Astrocyte of the spinal cord (primary cell): ENCODE results near the gene TAC4.

ENCODE experiments used
- DNase-seq: peaks from one replicate; pipeline ENCODE4 v3.0.0; 2011; ENCODE audit warnings: low read depth, low spot score
- H3K4me3 ChIP-seq: 2 replicates; pipeline ENCODE4 v1.5.1; 2011; ENCODE audit warnings: low read depth, mild to moderate bottlenecking, low read length, moderate library complexity
- in situ Hi-C: cut with HindIII; loops from 2 replicates; pipeline ENCODE4 v1.10.0; 2017; ENCODE audit warnings: low sequenced_read_pairs
- TF ChIP-seq, protein P1 (sequence below): IDR thresholded peaks from 2 replicates; pipeline ENCODE4 v1.5.1; 2012; ENCODE audit warnings: low read depth, mild to moderate bottlenecking, low read length, inconsistent platforms

TAC4 gene

GRCh38 chr17:49839455-49839854 lies 8.4 kb downstream of the TAC4 start:
- no peak overlapping the region for H3K4me3 ChIP-seq
- DNase-seq: no peak
- in situ Hi-C loops: no loop called here
- TF ChIP-seq, protein P1, sequence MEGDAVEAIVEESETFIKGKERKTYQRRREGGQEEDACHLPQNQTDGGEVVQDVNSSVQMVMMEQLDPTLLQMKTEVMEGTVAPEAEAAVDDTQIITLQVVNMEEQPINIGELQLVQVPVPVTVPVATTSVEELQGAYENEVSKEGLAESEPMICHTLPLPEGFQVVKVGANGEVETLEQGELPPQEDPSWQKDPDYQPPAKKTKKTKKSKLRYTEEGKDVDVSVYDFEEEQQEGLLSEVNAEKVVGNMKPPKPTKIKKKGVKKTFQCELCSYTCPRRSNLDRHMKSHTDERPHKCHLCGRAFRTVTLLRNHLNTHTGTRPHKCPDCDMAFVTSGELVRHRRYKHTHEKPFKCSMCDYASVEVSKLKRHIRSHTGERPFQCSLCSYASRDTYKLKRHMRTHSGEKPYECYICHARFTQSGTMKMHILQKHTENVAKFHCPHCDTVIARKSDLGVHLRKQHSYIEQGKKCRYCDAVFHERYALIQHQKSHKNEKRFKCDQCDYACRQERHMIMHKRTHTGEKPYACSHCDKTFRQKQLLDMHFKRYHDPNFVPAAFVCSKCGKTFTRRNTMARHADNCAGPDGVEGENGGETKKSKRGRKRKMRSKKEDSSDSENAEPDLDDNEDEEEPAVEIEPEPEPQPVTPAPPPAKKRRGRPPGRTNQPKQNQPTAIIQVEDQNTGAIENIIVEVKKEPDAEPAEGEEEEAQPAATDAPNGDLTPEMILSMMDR: no peak

DNA sequence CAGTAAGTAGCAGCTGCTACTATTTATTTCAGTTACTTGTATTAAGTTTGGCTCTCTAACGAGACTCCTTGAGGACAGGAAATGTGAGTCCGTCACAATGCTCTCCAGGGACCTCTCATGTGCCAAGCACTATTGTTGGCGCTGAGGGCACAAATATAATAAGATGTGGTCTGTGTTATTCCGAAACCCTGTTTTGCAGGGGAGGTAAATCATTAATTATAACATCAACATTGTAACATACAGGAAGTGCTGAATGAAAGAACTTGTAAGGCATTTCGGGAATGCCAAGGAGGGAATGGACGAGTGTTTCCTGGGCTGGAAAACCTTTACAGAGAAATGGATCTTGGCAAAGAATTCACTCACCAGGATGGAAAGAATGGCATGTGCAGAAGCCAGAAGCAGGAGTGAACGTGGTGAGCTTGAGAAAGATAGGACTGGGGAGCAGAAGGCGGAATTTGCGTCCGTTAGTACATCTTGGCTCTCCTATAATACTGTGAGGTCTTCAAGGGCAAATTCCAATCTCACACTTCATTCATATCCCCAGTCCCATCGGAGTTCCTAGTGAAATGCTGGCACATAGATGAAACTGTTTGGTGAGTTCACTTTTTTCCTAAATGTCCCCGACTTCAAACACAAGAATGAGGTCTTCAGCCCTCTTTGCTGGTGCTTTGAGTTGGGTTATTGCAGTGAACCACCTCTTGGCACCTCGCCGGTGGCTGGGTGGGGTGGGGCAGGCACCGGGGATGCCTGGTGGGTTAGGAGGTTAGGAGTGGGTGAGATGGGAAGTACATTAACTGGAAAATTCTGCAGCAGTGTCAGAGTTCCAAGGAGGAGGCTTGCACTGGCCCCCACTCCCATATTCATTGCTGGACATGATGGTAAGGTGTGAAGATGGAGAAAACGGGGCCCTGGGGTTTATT lies 11.5 kb downstream of the TAC4 start:
- in situ Hi-C loops: no loop called here
- peak; percentile 56 for DNase-seq
- TF ChIP-seq, protein P1: no peak
- H3K4me3 ChIP-seq: no peak overlapping the region

- in situ Hi-C loops: no loop called here
- TF ChIP-seq, protein P1: no peak
- no peak for DNase-seq
- H3K4me3 ChIP-seq: no peak overlapping the region
Measured at GRCh38 chr17:49835472-49835871, 12.4 kb downstream of the TAC4 start.

- TF ChIP-seq, protein P1: no peak
- peak; percentile 19 for DNase-seq
- no peak overlapping the region for H3K4me3 ChIP-seq
- in situ Hi-C loops: no loop called here
Measured at GRCh38 chr17:49834118-49834743, 13.6 kb downstream of the TAC4 start.

DNA sequence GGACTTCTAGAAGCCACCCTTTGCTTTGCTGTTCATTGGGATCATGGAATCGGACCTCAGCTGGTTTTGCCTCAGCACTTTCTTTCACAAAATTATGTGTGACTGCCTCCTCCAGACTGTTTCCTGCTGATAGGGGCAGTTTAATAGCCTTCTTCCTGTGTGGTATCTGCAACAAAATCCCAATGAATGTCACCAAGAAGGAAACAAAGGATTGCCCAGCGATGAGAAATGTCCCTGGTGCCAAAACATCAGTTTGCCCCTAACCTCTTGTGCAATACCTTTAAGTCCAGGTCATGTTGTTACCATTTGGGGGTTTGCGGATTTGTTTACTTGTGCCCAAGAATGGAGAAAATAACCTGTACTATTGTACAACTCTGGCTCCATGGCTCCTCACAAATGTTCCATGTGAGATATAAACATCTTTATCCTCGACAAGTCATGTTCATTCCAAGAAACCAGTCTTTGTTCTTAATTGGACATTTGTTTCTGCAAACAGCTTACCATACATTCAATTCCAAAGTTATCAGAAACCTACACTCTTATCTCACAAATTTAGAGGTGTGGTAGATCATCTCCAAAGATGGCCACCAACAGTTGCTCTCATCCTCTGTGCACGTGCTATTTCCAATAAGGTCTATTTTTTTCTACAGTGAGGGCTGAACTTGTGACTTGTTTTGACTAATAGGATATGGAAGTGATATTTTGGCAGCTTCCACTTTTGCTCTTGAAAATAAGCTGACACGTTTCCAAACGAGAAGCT lies 14.8 kb downstream of the TAC4 start:
- DNase-seq: no peak
- TF ChIP-seq, protein P1: no peak
- in situ Hi-C loops: no loop called here
- H3K4me3 ChIP-seq: no peak overlapping the region

- no peak overlapping the region for H3K4me3 ChIP-seq
- TF ChIP-seq, protein P1: no peak
- in situ Hi-C loops: no loop called here
- peak; percentile 23 for DNase-seq
Measured at GRCh38 chr17:49830605-49831004, 17.3 kb downstream of the TAC4 start.
